ENCODE results near the gene PLIN3.
A peak's percentile ranks its signal among the peaks of the same experiment; 100 is the strongest.

PLIN3 gene

GRCh38 chr19:4811328-4812131 is 55.9 kb downstream of the PLIN3 start (continued):
- TF ChIP-seq ZNF639 (tag by site-specific recombination; IDR thresholded peaks at IDR 0.05) (peak; percentile 47; the same call in 1 of the 2 replicates), ZSCAN16 (tag by site-specific recombination; IDR thresholded peaks at IDR 0.05) (no peak), TCF7L2 (IDR thresholded peaks at IDR 0.05; ENCODE audit: borderline replicate concordance, low read depth, low read length) (no peak), YY1 (tag by site-specific recombination; IDR thresholded peaks at IDR 0.05) (no peak), ZNF16 (tag by site-specific recombination; IDR thresholded peaks at IDR 0.05; ENCODE audit: low read depth) (peak; percentile 100), ZNF561 (tag by site-specific recombination; IDR thresholded peaks at IDR 0.05; ENCODE audit: borderline replicate concordance) (0 out of 2 replicates have a peak, but pooled peaks have one; percentile 50), ZNF341 (tag by site-specific recombination; IDR thresholded peaks at IDR 0.05; ENCODE audit: low read depth) (peak; percentile 51), CTCF (tag by site-specific recombination; IDR thresholded peaks at IDR 0.05) (peak; percentile 90), SETDB1 (IDR thresholded peaks at IDR 0.05; ENCODE audit: insufficient read length, low read length) (no peak), GLIS1 (tag by site-specific recombination; IDR thresholded peaks at IDR 0.05) (peak; percentile 68), ZNF354C (tag by site-specific recombination; IDR thresholded peaks at IDR 0.05; ENCODE audit: borderline replicate concordance, low read depth) (no peak), ZNF404 (tag by site-specific recombination; IDR thresholded peaks at IDR 0.05) (no peak), ZNF645 (tag by site-specific recombination; IDR thresholded peaks at IDR 0.05) (no peak), ZSCAN18 (tag by site-specific recombination; IDR thresholded peaks at IDR 0.05) (no peak), HIC1 (tag by site-specific recombination; IDR thresholded peaks at IDR 0.05) (peak; percentile 95), ZNF48 (tag by site-specific recombination; IDR thresholded peaks at IDR 0.05) (no peak), ZNF248 (tag by site-specific recombination; IDR thresholded peaks at IDR 0.05) (no peak), MEIS1 (CRISPR knock-in tag; IDR thresholded peaks at IDR 0.05; ENCODE audit: borderline replicate concordance) (no peak), PRDM1 (tag by site-specific recombination; IDR thresholded peaks at IDR 0.05) (no peak), ZNF600 (tag by site-specific recombination; IDR thresholded peaks at IDR 0.05) (peak; percentile 86), ZXDB (tag by site-specific recombination; IDR thresholded peaks at IDR 0.05) (0 out of 2 replicates have a peak, but pooled peaks have one; percentile 43), ZBTB8A (tag by site-specific recombination; IDR thresholded peaks at IDR 0.05) (no peak)
